RWPE1 (cell line): ENCODE results near the gene MED13L.

Experiments
- CTCF ChIA-PET: fragments of 350-600 bp; sonication (Branson Sonifier 250); formaldehyde crosslinking; extraction: SDS; loops from one replicate; lab custom pipeline; 2021; lab: Yijun Ruan, JAX
- POLR2A ChIA-PET: fragments of 400-600 bp; formaldehyde crosslinking; extraction: SDS; loops from one replicate; lab custom pipeline; 2020; ENCODE audit warnings: antibody characterized with exemption; ENCODE audit not compliant: low non-redundant PET; lab: Yijun Ruan, JAX
- DNase-seq: peaks from one replicate; pipeline ENCODE4 v3.0.0; 2012; ENCODE audit warnings: low spot score
- H3K27ac ChIP-seq: fragments of 450-650 bp; 2 replicates; pipeline ENCODE4 v1.5.1; 2017
- TF ChIP-seq, protein P1 (sequence below): fragments of 450-650 bp; conservative IDR thresholded peaks from 2 replicates; pipeline ENCODE4 v1.5.1; 2017; ENCODE audit warnings: low read depth, mild to moderate bottlenecking

The MED13L gene

DNA sequence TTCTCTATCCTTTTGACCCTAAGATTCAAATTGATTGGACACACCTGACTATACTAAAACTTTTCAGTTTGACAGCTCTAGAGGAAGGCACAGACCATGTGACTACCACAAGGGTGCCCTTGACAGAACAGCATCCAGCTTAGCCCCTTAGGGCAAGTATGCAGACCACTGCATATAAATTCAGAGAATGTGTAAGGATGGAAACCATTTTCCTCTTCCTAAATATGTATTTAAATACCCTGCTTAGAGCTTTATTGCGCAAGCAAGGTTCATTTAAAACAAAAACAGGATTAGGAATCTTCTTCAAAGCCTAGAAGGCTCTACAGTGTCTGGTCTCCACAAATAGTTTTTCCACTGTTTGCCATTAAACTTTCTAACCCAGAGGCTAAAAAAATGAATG is 202.8 kb downstream of the MED13L start:
- TF ChIP-seq, protein P1, sequence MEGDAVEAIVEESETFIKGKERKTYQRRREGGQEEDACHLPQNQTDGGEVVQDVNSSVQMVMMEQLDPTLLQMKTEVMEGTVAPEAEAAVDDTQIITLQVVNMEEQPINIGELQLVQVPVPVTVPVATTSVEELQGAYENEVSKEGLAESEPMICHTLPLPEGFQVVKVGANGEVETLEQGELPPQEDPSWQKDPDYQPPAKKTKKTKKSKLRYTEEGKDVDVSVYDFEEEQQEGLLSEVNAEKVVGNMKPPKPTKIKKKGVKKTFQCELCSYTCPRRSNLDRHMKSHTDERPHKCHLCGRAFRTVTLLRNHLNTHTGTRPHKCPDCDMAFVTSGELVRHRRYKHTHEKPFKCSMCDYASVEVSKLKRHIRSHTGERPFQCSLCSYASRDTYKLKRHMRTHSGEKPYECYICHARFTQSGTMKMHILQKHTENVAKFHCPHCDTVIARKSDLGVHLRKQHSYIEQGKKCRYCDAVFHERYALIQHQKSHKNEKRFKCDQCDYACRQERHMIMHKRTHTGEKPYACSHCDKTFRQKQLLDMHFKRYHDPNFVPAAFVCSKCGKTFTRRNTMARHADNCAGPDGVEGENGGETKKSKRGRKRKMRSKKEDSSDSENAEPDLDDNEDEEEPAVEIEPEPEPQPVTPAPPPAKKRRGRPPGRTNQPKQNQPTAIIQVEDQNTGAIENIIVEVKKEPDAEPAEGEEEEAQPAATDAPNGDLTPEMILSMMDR: no peak
- CTCF ChIA-PET: interaction anchor here (0.6 kb wide), 1 partner anchor 30 kb away, joined by 3 read pairs; no protein-coding TSS in a partner anchor
- no peak overlapping the region for H3K27ac ChIP-seq
- POLR2A ChIA-PET: no interaction called here
- DNase-seq: no peak

DNA sequence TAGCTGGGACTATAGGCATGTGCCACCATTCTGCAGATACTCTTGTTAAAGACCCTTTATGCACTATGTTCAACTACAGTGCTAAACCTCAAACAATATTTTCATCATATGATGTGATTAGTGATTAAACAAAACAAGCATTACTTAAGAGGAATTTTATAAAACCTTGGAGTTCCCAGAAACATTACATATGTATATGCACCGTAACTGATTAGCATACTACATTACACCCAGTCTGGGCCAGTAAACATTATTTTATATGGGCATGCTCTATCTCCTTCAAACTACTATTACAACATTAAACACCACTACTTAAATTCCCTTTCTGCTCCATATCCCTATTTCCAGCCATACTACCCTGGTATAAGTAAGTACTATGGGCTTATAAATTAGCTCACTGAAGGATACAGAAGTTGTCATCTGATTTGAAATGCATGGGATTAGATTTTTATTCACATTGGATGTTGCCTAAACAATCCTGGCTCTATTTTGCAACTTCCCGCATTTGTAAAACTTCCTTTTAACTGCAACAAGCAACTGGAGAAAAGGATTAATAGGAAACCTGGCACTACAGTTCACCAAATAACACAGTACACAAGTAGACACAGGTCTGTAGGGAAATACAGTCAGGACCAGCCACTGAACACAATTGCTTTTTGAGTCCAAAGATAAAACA is 205.8 kb downstream of the MED13L start:
- H3K27ac ChIP-seq: no peak overlapping the region
- no peak for DNase-seq
- ChIA-PET POLR2A (no interaction called here), CTCF (no interaction called here)
- TF ChIP-seq, protein P1: no peak

DNA sequence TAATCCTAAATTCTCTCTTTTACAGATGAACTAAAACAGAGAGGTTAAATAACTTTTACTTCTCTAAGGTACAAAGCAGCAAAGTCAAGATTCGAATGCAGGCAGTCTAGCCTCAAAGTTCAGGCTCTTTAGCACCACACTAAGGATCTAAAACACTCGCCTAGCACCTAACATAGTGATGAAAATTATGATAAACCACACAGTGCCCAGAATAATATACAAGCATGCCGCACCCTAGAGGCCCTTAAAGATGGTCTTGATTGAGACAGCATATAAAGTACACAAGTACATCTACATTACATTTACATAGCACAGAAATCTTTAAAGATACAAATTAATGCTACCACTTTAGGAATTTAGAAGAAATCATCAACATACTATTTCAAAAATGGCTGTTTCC is 207.0 kb downstream of the MED13L start:
- POLR2A ChIA-PET: no interaction called here
- TF ChIP-seq, protein P1: no peak
- H3K27ac ChIP-seq: no peak overlapping the region

DNA sequence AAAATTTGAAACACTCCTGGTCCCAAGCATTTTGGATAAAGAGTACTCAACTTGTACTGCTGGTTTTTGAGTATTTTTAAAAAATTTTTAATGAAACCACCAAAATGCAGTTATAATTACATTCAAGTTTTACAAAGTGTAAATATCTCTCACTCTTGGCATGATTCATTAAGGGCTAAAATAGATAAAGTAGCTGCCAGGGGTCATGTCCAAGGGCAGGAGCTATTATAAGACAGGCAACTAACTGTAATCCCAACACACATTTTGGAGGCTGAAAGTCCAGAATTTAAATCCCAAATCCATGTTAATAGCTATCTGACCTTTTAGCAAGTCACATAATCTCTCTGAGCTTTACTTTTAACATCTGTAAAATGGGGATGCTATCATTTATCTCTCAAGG is 207.6 kb downstream of the MED13L start:
- no peak for DNase-seq
- ChIA-PET POLR2A (no interaction called here), CTCF (interaction anchor here (0.6 kb wide), 1 partner anchor 107 kb away, joined by 3 read pairs; no protein-coding TSS in a partner anchor)
- H3K27ac ChIP-seq: no peak overlapping the region
- TF ChIP-seq, protein P1: no peak

More for the DNA sequence above, 207.0 kb downstream of the MED13L start:
- no peak for DNase-seq
- CTCF ChIA-PET: interaction anchor here (0.6 kb wide), 1 partner anchor 107 kb away, joined by 3 read pairs; no protein-coding TSS in a partner anchor

DNA sequence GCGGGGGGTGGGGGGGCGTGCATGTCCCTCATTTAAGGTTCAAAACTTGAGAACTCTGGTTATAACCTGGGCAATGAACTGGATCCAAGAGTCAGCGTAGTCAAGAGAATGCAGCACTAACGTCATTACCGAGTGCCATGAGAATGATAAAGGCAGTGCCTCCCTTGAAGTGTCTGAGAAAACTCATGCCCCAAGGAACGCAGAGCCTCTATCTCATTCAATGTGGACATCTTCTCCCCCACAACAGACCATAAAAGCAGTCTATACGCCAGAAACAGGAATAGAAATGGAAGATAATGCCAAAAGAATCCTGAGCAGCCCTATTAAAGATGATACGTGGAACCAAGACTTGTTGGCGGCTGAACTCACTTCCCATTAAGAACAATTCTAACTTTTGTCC is 208.6 kb downstream of the MED13L start:
- POLR2A ChIA-PET: no interaction called here
- DNase-seq: no peak
- TF ChIP-seq, protein P1: no peak
- CTCF ChIA-PET: no interaction called here
- no peak overlapping the region for H3K27ac ChIP-seq

DNA sequence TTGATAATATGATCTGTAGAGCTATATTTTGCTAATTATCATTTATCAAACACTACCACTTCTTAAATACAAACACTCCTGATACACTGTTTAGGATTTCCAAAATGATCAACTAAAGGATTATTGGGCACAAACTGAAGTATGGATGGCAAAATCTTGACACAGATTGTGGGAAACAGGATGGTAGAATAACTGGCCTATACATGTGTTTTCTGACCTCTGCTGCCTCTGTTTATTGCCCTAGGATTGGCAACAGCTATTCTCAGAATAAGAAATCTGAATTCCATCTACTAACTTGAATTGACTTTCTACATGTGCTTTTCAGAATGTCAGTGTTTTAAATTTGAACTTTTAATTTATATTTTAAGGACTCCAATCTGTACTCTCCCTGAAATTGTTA is 209.1 kb downstream of the MED13L start:
- TF ChIP-seq, protein P1: no peak
- ChIA-PET CTCF (interaction anchor here (0.6 kb wide), 1 partner anchor 10 kb away, joined by 4 read pairs; no protein-coding TSS in a partner anchor), POLR2A (no interaction called here)
- no peak overlapping the region for H3K27ac ChIP-seq
- no peak for DNase-seq
